HG02981 (cell line): ENCODE results near the gene TBC1D10B.
"Not testable (repeated sequence)": the region's sequence is repeated elsewhere in the genome, so short reads cannot be mapped to it uniquely, and the experiment has no call there.

Experiments used
- ATAC-seq: cut with Tn5 transposase; IDR thresholded peaks from one replicate; pipeline ENCODE4 v1.9.1; 2021; ENCODE audit warnings: mild to moderate bottlenecking, moderate library complexity; ENCODE audit not compliant: unreplicated experiment

TBC1D10B gene

GRCh38 chr16:30398661-30399434 is 28.6 kb upstream of the TBC1D10B start:
- no peak for ATAC-seq

DNA sequence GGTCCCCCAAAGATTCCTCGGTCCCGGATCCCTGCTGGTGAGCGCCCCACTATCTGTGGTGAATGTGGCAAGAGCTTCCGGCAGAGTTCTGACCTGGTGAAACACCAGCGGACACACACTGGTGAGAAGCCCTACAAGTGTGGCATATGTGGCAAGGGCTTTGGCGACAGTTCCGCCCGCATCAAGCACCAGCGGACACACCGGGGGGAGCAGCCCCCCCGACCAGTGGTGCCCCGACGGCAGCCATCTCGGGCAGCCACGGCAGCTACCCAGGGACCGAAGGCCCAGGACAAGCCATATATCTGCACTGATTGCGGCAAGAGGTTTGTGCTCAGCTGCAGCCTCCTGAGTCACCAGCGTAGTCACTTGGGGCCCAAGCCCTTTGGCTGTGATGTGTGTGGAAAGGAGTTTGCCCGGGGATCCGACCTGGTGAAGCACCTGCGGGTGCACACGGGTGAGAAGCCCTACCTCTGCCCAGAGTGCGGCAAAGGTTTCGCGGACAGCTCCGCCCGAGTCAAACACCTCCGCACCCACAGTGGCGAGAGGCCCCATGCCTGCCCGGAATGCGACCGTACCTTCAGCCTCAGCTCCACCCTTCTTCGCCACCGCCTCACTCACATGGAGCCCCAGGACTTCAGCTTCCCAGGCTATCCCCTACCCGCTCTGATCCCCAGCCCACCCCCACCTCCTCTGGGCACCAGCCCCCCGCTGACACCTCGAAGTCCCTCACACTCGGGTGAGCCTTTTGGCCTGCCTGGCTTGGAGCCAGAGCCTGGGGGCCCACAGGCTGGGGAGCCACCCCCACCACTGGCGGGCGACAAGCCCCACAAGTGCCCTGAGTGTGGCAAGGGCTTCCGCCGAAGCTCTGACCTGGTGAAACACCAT is 27.7 kb upstream of the TBC1D10B start:
- ATAC-seq, result no peak

DNA sequence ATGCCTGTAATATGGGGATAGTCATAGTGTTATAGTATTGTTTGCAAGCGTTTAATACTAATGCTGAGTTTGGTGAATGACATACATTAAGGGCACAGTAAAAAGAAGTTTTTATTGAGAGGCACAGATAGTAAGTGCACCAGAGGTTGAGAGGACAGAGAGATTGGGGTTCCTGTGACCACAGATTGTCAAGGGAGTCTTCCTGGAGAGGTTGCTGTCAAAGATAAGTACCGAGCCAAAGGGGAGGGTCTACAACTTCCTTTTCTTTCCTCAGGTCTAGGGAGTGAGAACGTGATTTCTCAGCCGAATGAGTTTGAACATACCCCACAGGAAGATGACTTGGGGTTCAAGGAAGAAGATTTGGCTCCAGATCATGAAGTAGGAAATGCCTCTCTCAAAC is 26.8 kb upstream of the TBC1D10B start:
- ATAC-seq, result no peak

- not testable (repeated sequence) for ATAC-seq
These were observed 26.3 kb upstream of the TBC1D10B start for GRCh38 chr16:30396627-30397026.

DNA sequence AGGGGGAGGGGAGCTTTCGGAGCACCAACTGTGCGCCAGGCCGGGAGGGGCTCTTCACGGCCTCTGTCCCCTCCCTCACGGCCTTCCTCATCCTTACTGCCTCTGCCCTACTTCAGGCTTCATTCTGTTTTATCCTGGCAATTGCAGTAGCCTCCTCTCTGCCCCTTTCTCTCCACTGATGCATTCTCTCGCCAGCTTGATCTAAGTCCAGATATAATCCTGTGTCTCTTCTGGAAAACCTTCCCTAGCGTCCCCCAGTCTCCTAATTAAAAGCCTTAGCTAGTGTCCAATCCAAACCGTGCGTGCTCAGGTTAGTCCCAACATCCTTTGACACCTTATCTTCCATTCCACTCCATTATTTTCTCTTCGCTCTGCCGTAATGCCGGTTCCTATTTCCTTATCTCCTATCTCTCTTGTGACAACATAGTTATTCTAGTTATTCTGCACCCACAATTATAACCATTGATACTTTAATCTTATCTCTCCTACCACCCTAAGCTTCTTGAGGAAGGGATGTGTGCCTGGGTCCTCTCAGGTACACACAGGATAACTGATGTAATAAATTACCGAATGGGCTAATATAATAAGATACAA is 25.8 kb upstream of the TBC1D10B start:
- no peak for ATAC-seq

GRCh38 chr16:30395155-30395991 is 25.1 kb upstream of the TBC1D10B start, which contains the start of gene ZNF48:
TSS of gene ZNF48 (plus strand) at chr16:30395420. CDS start at chr16:30395795, 375 bp downstream.
- ATAC-seq, result peak; percentile 63

- ATAC-seq, result no peak
These were observed 24.4 kb upstream of the TBC1D10B start for GRCh38 chr16:30394592-30395154.

GRCh38 chr16:30383521-30383920 is 13.2 kb upstream of the TBC1D10B start:
- ATAC-seq, result no peak

GRCh38 chr16:30382111-30382881 is 12.0 kb upstream of the TBC1D10B start, which contains the start of gene SEPTIN1:
TSS of gene SEPTIN1 (minus strand) at chr16:30382561. CDS start at chr16:30382542, 19 bp downstream.
- ATAC-seq, result no peak

- ATAC-seq, result no peak
These were observed 11.2 kb upstream of the TBC1D10B start for GRCh38 chr16:30381291-30382041.

GRCh38 chr16:30380803-30381208 is 10.5 kb upstream of the TBC1D10B start:
- no peak for ATAC-seq

GRCh38 chr16:30380072-30380802 is 9.9 kb upstream of the TBC1D10B start:
- ATAC-seq, result no peak

DNA sequence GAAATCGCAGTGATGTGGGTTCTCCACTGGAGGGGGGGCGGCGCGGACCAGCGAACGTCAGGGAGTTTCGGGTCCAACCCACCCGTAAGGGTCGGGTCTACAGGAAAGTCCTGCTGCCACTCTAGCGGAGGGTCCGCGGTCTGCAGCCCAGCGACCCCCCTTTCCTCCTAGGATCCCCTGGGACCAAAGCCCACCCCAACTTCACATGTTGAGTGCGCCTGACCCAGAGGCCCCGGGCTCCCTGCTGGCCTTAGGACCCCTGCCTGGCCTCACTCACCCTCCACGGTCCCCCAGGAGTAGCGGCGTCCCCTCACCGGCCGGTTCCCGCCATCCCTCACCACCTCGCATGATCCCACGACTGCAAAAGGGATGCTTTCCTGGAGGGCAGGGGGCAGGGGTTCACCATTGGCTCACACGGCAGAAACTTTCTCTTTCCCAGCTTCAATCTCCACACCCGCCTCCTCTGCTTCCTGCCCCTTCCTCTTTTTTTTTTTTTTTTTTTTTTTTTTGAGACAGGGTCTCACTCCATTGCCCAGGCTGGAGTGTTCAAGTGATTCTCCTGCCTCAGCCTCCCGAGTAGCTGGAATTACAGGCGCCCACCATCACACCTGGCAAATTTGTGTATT is 9.0 kb upstream of the TBC1D10B start:
- ATAC-seq, result no peak

- peak; percentile 79 for ATAC-seq
These were observed 8.2 kb upstream of the TBC1D10B start for GRCh38 chr16:30378236-30379157.

GRCh38 chr16:30377812-30378235 is 7.5 kb upstream of the TBC1D10B start:
- peak; percentile 33 for ATAC-seq

- ATAC-seq, result no peak
These were observed 6.9 kb upstream of the TBC1D10B start for GRCh38 chr16:30377050-30377811.
